A549 treated with Hydrocortisone at 1 μM for 4 hours (cell line): ENCODE data around the gene STAG3. TPM values are rescaled to one million over a fixed set of nuclear protein-coding genes. Genes with fewer than 3 reads are reported as not detected.

Experiments
- total RNA-seq: library from RNA; stranded (reverse); fragments of 200-300 nt; extraction: Qiagen RNA extraction; gene quantifications from 5 replicates; pipeline ENCODE4 v1.2.3, GENCODE V29; 2022

The STAG3 gene
- total RNA-seq, result 0.07 to 0.52 TPM (median 0.15 TPM) in 5 replicates

GRCh38 chr7:100177045-100178001 lies at the start of gene STAG3, which contains the start of gene GPC2:
TSS of gene STAG3 (plus strand) at chr7:100177918. CDS start at chr7:100180557, 2,639 bp downstream.
TSS of gene GPC2 (minus strand) at chr7:100177381. CDS start at chr7:100177199, 182 bp downstream.

GRCh38 chr7:100148559-100149328 lies 29.0 kb upstream of the STAG3 start, which contains the start of gene LAMTOR4:
TSS of gene LAMTOR4 (plus strand) at chr7:100148918. CDS start at chr7:100148973, 55 bp downstream.

GRCh38 chr7:100158229-100159098 lies 19.3 kb upstream of the STAG3 start, which contains the start of gene TRAPPC14:
TSS of gene TRAPPC14 (minus strand) at chr7:100158723. CDS start at chr7:100158499, 224 bp downstream.

GRCh38 chr7:100219801-100220585 lies 42.3 kb downstream of the STAG3 start, which contains the start of gene PVRIG:
TSS of gene PVRIG (plus strand) at chr7:100219949. CDS start at chr7:100219971, 22 bp downstream.

Other genes starting within 250 kb of the STAG3 start
- 0.16 TPM in 1 of 5 replicates, not detected in the others for gene GJC3, start 248.3 kb upstream of the STAG3 start, total RNA-seq
- not detected in 5 replicates for gene AZGP1, start 201.9 kb upstream of the STAG3 start, total RNA-seq
- gene ZKSCAN1, start 162.3 kb upstream of the STAG3 start, total RNA-seq, result 7.0 to 11.8 TPM (median 10.2 TPM) in 5 replicates
- 10.2 to 12.5 TPM (median 11.2 TPM) in 5 replicates for gene ZSCAN21, start 128.1 kb upstream of the STAG3 start, total RNA-seq
- gene ZNF3, start 96.2 kb upstream of the STAG3 start, total RNA-seq, result 18.0 to 25.2 TPM (median 21.2 TPM) in 5 replicates
- gene COPS6, start 88.9 kb upstream of the STAG3 start, total RNA-seq, result 151 to 186 TPM (median 173 TPM) in 5 replicates
- 224 to 240 TPM (median 235 TPM) in 5 replicates for gene MCM7, start 76.5 kb upstream of the STAG3 start, total RNA-seq
- 13.6 to 16.3 TPM (median 14.9 TPM) in 5 replicates for gene AP4M1, start 76.3 kb upstream of the STAG3 start, total RNA-seq
- gene TAF6, start 58.6 kb upstream of the STAG3 start, total RNA-seq, result 61.2 to 74.5 TPM (median 65.1 TPM) in 5 replicates
- 9.1 to 12.2 TPM (median 10.7 TPM) in 5 replicates for gene CNPY4, start 58.3 kb upstream of the STAG3 start, total RNA-seq
- gene MBLAC1, start 51.0 kb upstream of the STAG3 start, total RNA-seq, result 2.1 to 3.3 TPM (median 3.1 TPM) in 5 replicates
- gene LAMTOR4, start 29.0 kb upstream of the STAG3 start, total RNA-seq, result 134 to 208 TPM (median 177 TPM) in 5 replicates
- 9.0 to 13.9 TPM (median 13.0 TPM) in 5 replicates for gene TRAPPC14, start 19.2 kb upstream of the STAG3 start, total RNA-seq
- gene GAL3ST4, start 9.3 kb upstream of the STAG3 start, total RNA-seq, result 0.06 to 0.12 TPM (median 0.08 TPM) in 5 replicates
- 0.60 to 1.1 TPM (median 0.95 TPM) in 5 replicates for gene GPC2, start 537 bp upstream of the STAG3 start, total RNA-seq
- gene PVRIG, start 42.0 kb downstream of the STAG3 start, total RNA-seq, result 0.05 TPM in 1 of 5 replicates, not detected in the others
- not detected in 5 replicates for gene SPDYE3, start 129.8 kb downstream of the STAG3 start, total RNA-seq
- gene PILRB, start 180.2 kb downstream of the STAG3 start, total RNA-seq, result 21.9 to 28.9 TPM (median 27.4 TPM) in 5 replicates
- 3.3 to 5.4 TPM (median 5.2 TPM) in 5 replicates for gene PILRA, start 195.6 kb downstream of the STAG3 start, total RNA-seq